Neuronal stem cell (in vitro differentiated cells): Measurements from ENCODE around the gene ANKRD17.
A peak's percentile ranks its signal among the peaks of the same experiment; 100 is the strongest.

Source experiments
- DNase-seq: peaks from one replicate; pipeline ENCODE4 v3.0.0-alpha.2; 2013; ENCODE audit warnings: low spot score
- H2AFZ ChIP-seq: one replicate; pipeline ENCODE4 v1.6.1; 2013; ENCODE audit warnings: mild to moderate bottlenecking, low read length, inconsistent platforms
- H2AK5ac ChIP-seq: 2 replicates; pipeline ENCODE4 v1.6.1; 2013; ENCODE audit warnings: low read depth, mild to moderate bottlenecking, inconsistent platforms, low read length, moderate library complexity, mixed read lengths
- H2BK120ac ChIP-seq: 2 replicates; pipeline ENCODE4 v1.6.1; 2013; ENCODE audit warnings: low read depth, mild to moderate bottlenecking, inconsistent platforms, low read length, moderate library complexity, mixed read lengths
- H2BK12ac ChIP-seq: one replicate; pipeline ENCODE4 v1.6.1; 2013; ENCODE audit warnings: low read length, inconsistent platforms
- H2BK15ac ChIP-seq: 2 replicates; pipeline ENCODE4 v1.6.1; 2013; ENCODE audit warnings: mild to moderate bottlenecking, low read length, inconsistent platforms, mixed read lengths
- H2BK5ac ChIP-seq: one replicate; pipeline ENCODE4 v1.6.1; 2013; ENCODE audit warnings: inconsistent platforms, mild to moderate bottlenecking, low read length, moderate library complexity
- H3K14ac ChIP-seq: one replicate; pipeline ENCODE4 v1.6.1; 2013; ENCODE audit warnings: low read length, inconsistent platforms
- H3K18ac ChIP-seq: 2 replicates; pipeline ENCODE4 v1.6.1; 2013; ENCODE audit warnings: low read length, inconsistent platforms
- H3K23ac ChIP-seq: 2 replicates; pipeline ENCODE4 v1.6.1; 2013; ENCODE audit warnings: low read depth, mild to moderate bottlenecking, mixed read lengths, low read length, inconsistent platforms; ENCODE audit not compliant: poor library complexity
- H3K27ac ChIP-seq: replicated peaks from 3 replicates; pipeline ENCODE4 v1.5.1; 2013; ENCODE audit warnings: low read length, inconsistent platforms
- H3K27me3 ChIP-seq, 3 experiments: 2 replicates each; pipeline ENCODE4 v1.6.1; 2013; ENCODE audit warnings: low read length in 3 of 3, mild to moderate bottlenecking in 2 of 3, inconsistent platforms in 1 of 3, low read depth in 1 of 3, mixed read lengths in 1 of 3, moderate library complexity in 1 of 3; ENCODE audit not compliant: control insufficient read depth in 3 of 3, insufficient read depth in 3 of 3
- H3K36me3 ChIP-seq, 2 donors: replicated peaks in 1 of 2; 2 replicates each; pipeline ENCODE4 v1.6.1; 2013; ENCODE audit warnings: low read length in 2 of 2; ENCODE audit not compliant: control insufficient read depth in 2 of 2, insufficient read depth in 2 of 2
- H3K4ac ChIP-seq: 2 replicates; pipeline ENCODE4 v1.6.1; 2013; ENCODE audit warnings: inconsistent platforms, mild to moderate bottlenecking, low read length, moderate library complexity
- H3K4me1 ChIP-seq, 2 donors: 1 replicate in 1 of 2; 2 replicates in 1 of 2; pipeline ENCODE4 v1.6.1; 2013; ENCODE audit warnings: low read length in 2 of 2, low read depth in 1 of 2; ENCODE audit not compliant: control insufficient read depth in 2 of 2, insufficient read depth in 1 of 2
- H3K4me2 ChIP-seq: one replicate; pipeline ENCODE4 v1.6.1; 2013; ENCODE audit warnings: mild to moderate bottlenecking, low read length, inconsistent platforms; ENCODE audit not compliant: insufficient read depth, poor library complexity, severe bottlenecking
- H3K4me3 ChIP-seq, 2 donors: 2 replicates each; pipeline ENCODE4 v1.5.1; 2013; ENCODE audit warnings: low read length in 2 of 2, mild to moderate bottlenecking in 2 of 2, inconsistent platforms in 1 of 2, moderate library complexity in 1 of 2
- H3K79me1 ChIP-seq: one replicate; pipeline ENCODE4 v1.6.1; 2013; ENCODE audit warnings: low read depth, mild to moderate bottlenecking, inconsistent platforms, low read length, moderate library complexity
- H3K9ac ChIP-seq: one replicate; pipeline ENCODE4 v1.6.1; 2013; ENCODE audit warnings: mild to moderate bottlenecking, low read depth, low read length, inconsistent platforms; ENCODE audit not compliant: poor library complexity
- H3K9me3 ChIP-seq, 2 donors: replicated peaks in 1 of 2; 2 replicates each; pipeline versions ENCODE3 to v1.6.1; 2013; ENCODE audit warnings: low read length in 2 of 2, mild to moderate bottlenecking in 2 of 2, inconsistent platforms in 1 of 2, low read depth in 1 of 2, mixed read lengths in 1 of 2, moderate library complexity in 1 of 2; ENCODE audit not compliant: control insufficient read depth in 2 of 2, insufficient read depth in 1 of 2
- H4K8ac ChIP-seq: one replicate; pipeline ENCODE4 v1.6.1; 2013; ENCODE audit warnings: low read depth, mild to moderate bottlenecking, inconsistent platforms, low read length, moderate library complexity
- H4K91ac ChIP-seq: one replicate; pipeline ENCODE4 v1.6.1; 2013; ENCODE audit warnings: low read length, low read depth, mild to moderate bottlenecking, inconsistent platforms; ENCODE audit not compliant: poor library complexity
- WGBS, 2 donors: extraction: QIAGEN DNeasy Blood & Tissue Kit; methylation state at CpG; one replicate each; pipeline ENCODE4 v1.1.7; 2013; ENCODE audit warnings: missing lambda C conversion rate in 2 of 2, mixed read lengths in 1 of 2; ENCODE audit not compliant: insufficient read length in 2 of 2, insufficient replicate concordance in 1 of 2; ENCODE audit errors: extremely low coverage in 2 of 2; 5-methylcytosine and 5-hydroxymethylcytosine counted together

The ANKRD17 gene

GRCh38 chr4:73252001-73252400, 6.6 kb downstream of the ANKRD17 start:
- H3K9ac ChIP-seq = no peak overlapping the region
- no peak overlapping the region for H3K23ac ChIP-seq
- H3K14ac ChIP-seq = no peak overlapping the region
- no peak overlapping the region for H2AK5ac ChIP-seq
- H4K91ac ChIP-seq = no peak overlapping the region
- peaks cover 1% of the 10 kb centered on the region for H3K79me1 ChIP-seq
- DNase-seq = no peak
- no peak overlapping the region for H3K4ac ChIP-seq
- H3K27me3 ChIP-seq = no peaks in the 10 kb centered on the region
- H3K4me3 ChIP-seq = no peak overlapping the region
- H3K4me1 ChIP-seq = no peaks in the 10 kb centered on the region
- no peak overlapping the region for H3K27ac ChIP-seq
- no peak overlapping the region for H2BK5ac ChIP-seq
- no peak overlapping the region for H3K4me2 ChIP-seq
- H2BK15ac ChIP-seq = no peak overlapping the region
- peaks cover 0 to 13% of the 10 kb centered on the region in 2 donors for H3K9me3 ChIP-seq
- H2BK12ac ChIP-seq = no peak overlapping the region
- H4K8ac ChIP-seq = no peak overlapping the region
- no peak overlapping the region for H2BK120ac ChIP-seq
- peaks cover 0 to 95% of the 10 kb centered on the region in 2 donors for H3K36me3 ChIP-seq
- no peak overlapping the region for H3K18ac ChIP-seq
- no peak overlapping the region for H2AFZ ChIP-seq

GRCh38 chr4:73251384-73251783, 7.2 kb downstream of the ANKRD17 start:
- no peak overlapping the region for H3K14ac ChIP-seq
- H4K8ac ChIP-seq = no peak overlapping the region
- H3K18ac ChIP-seq = no peak overlapping the region
- H2BK12ac ChIP-seq = no peak overlapping the region
- H3K23ac ChIP-seq = no peak overlapping the region
- no peak overlapping the region for H2BK5ac ChIP-seq
- no peak overlapping the region for H3K9ac ChIP-seq
- H3K9me3 ChIP-seq = peaks cover 0 to 13% of the 10 kb centered on the region in 2 donors
- DNase-seq = no peak
- H2BK15ac ChIP-seq = no peak overlapping the region
- H3K36me3 ChIP-seq = peaks cover 0 to 94% of the 10 kb centered on the region in 2 donors
- no peaks in the 10 kb centered on the region for H3K4me1 ChIP-seq
- WGBS, 2 donors = no CpG with 5 or more reads among the region's 2 CpGs
- H3K4ac ChIP-seq = no peak overlapping the region
- no peak overlapping the region for H4K91ac ChIP-seq
- no peak overlapping the region for H3K4me2 ChIP-seq
- H2AFZ ChIP-seq = no peak overlapping the region
- H2AK5ac ChIP-seq = no peak overlapping the region
- no peak overlapping the region for H3K27ac ChIP-seq
- H2BK120ac ChIP-seq = no peak overlapping the region
- H3K79me1 ChIP-seq = peaks cover 1% of the 10 kb centered on the region
- H3K4me3 ChIP-seq = no peak overlapping the region
- H3K27me3 ChIP-seq = no peaks in the 10 kb centered on the region

GRCh38 chr4:73250642-73251041, 8.0 kb downstream of the ANKRD17 start:
- Histone ChIP-seq H2AK5ac (no peak overlapping the region), H3K79me1 (peaks cover 1% of the 10 kb centered on the region), H2BK5ac (no peak overlapping the region), H2BK15ac (no peak overlapping the region), H3K27me3 (no peaks in the 10 kb centered on the region), H3K9me3 (peaks cover 0 to 13% of the 10 kb centered on the region in 2 donors), H3K18ac (no peak overlapping the region), H3K4ac (no peak overlapping the region), H3K14ac (no peak overlapping the region), H3K36me3 (peaks cover 0 to 94% of the 10 kb centered on the region in 2 donors), H4K91ac (no peak overlapping the region), H3K9ac (no peak overlapping the region), H2AFZ (no peak overlapping the region), H2BK12ac (no peak overlapping the region), H3K4me1 (no peaks in the 10 kb centered on the region), H2BK120ac (no peak overlapping the region), H3K27ac (no peak overlapping the region), H3K4me3 (no peak overlapping the region), H3K4me2 (peak overlapping the region; percentile 25), H4K8ac (no peak overlapping the region), H3K23ac (no peak overlapping the region)
- no peak for DNase-seq
- WGBS, 2 donors = no CpG with 5 or more reads among the region's 9 CpGs

GRCh38 chr4:73248821-73249220, 9.8 kb downstream of the ANKRD17 start:
- Histone ChIP-seq H3K36me3 (peaks cover 0 to 95% of the 10 kb centered on the region in 2 donors), H3K23ac (no peak overlapping the region), H2AK5ac (no peak overlapping the region), H3K14ac (no peak overlapping the region), H3K4me2 (no peak overlapping the region), H4K8ac (no peak overlapping the region), H3K27ac (no peak overlapping the region), H2BK120ac (no peak overlapping the region), H2BK15ac (no peak overlapping the region), H3K79me1 (peaks cover 1% of the 10 kb centered on the region), H3K4me3 (no peak overlapping the region), H2BK12ac (no peak overlapping the region), H4K91ac (no peak overlapping the region), H3K18ac (no peak overlapping the region), H3K4me1 (no peaks in the 10 kb centered on the region), H3K9me3 (peaks cover 0 to 18% of the 10 kb centered on the region in 2 donors), H2AFZ (no peak overlapping the region), H2BK5ac (no peak overlapping the region), H3K27me3 (no peaks in the 10 kb centered on the region), H3K4ac (no peak overlapping the region), H3K9ac (no peak overlapping the region)
- no peak for DNase-seq
